Mammary epithelial cell (primary cell): Measurements from ENCODE around the gene KMT2B.

Source experiments
- CTCF ChIP-seq, 2 donors: IDR thresholded peaks in 1 of 2; conservative IDR thresholded peaks in 1 of 2; 2 replicates each; pipeline ENCODE4 v1.5.1; 2011 to 2012; ENCODE audit warnings: inconsistent platforms in 2 of 2, low read length in 2 of 2, mild to moderate bottlenecking in 2 of 2, control low read depth in 1 of 2, low read depth in 1 of 2; ENCODE audit not compliant: insufficient read depth in 1 of 2; ENCODE audit errors: extremely low read depth in 1 of 2
- EZH2 ChIP-seq: IDR thresholded peaks from 2 replicates; pipeline ENCODE4 v1.6.1; 2012; ENCODE audit warnings: low read length, inconsistent platforms, borderline replicate concordance

- no peak for TF ChIP-seq EZH2
- TF ChIP-seq CTCF (conservative IDR thresholded peaks at IDR 0.05 in 1 of 2, IDR thresholded peaks at IDR 0.05 in 1 of 2; ENCODE audit: extremely low read depth in 1 of 2, insufficient read depth in 1 of 2, low read depth in 1 of 2, low read length in 2 of 2) = no peak
Measured at GRCh38 chr19:35714601-35715354, 3.0 kb upstream of the KMT2B start.
